ENCODE measurements around the gene RDH16.
A peak's percentile ranks its signal among the peaks of the same experiment; 100 is the strongest.

Gene RDH16, protein sequence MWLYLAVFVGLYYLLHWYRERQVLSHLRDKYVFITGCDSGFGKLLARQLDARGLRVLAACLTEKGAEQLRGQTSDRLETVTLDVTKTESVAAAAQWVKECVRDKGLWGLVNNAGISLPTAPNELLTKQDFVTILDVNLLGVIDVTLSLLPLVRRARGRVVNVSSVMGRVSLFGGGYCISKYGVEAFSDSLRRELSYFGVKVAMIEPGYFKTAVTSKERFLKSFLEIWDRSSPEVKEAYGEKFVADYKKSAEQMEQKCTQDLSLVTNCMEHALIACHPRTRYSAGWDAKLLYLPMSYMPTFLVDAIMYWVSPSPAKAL

DNA sequence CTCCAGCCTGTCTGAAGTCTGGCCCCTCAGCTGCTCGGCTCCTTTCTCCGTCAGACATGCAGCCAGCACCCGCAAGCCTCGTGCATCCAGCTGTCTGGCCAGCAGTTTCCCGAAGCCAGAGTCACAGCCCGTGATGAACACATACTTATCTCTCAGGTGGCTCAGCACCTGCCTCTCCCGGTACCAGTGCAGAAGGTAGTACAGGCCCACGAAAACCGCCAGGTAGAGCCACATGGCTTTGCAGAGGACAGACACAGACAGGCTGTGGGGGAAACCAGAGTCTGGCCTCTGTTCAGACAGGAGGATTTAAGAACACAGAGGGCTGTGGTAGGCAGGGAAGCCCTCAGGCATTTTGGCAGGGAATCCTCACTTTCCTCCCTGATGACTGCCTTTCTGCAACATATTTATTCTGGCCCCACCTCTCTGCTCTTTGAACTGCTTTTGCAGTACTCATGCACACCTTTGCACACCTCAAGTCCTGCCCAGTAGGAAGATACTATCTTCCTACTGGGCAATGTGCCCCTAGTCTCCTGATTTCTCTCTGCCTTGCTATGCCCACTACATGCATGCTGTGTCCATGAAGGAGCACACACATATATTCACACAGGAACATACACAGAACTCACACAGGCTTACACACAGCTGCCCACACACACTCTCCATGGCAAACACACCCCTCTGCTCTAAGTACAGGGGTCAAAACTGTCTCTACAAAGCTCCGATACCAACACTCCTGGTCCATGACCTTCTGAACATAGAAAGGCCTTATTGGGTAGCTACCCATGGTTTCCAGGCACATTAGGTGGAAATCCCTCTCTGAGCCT, at the start of gene RDH16:
TSS of gene RDH16 (minus strand) at position 380 of the 824 bp plus-strand sequence. CDS start at position 234, 146 bp downstream.
- DNase-seq: no peak

DNA sequence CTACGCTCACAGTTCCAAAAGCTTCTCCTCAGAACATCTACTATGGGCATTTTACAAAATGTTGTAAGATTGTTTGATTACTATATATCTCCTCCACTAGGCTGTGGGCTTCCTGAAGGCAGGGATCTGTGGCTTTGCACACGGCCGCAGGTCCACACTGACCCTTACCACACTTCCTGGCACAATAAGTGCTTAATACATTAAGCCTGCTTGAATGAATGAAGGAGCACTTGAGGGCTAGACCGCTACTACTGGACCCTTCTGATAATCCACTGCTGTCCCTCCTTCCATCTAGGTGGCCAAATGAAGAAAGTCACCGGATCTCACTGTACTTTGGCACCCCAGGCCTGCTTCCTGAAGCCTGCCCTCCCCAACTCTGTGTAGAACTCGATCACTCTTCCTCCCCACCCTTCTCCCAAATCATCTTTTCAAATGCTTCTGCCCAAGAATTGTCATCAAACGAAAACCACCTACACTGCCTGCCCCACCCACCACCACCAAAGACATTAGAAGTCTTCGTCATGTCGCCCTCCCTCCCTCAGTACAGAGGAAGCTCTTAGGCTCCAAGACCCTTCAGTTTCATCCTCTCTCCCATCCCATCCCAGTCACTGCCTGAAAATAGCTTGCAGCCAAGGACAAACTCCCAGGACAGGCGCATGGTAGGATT, 49.5 kb upstream of the RDH16 start:
- no peak for DNase-seq

DNA sequence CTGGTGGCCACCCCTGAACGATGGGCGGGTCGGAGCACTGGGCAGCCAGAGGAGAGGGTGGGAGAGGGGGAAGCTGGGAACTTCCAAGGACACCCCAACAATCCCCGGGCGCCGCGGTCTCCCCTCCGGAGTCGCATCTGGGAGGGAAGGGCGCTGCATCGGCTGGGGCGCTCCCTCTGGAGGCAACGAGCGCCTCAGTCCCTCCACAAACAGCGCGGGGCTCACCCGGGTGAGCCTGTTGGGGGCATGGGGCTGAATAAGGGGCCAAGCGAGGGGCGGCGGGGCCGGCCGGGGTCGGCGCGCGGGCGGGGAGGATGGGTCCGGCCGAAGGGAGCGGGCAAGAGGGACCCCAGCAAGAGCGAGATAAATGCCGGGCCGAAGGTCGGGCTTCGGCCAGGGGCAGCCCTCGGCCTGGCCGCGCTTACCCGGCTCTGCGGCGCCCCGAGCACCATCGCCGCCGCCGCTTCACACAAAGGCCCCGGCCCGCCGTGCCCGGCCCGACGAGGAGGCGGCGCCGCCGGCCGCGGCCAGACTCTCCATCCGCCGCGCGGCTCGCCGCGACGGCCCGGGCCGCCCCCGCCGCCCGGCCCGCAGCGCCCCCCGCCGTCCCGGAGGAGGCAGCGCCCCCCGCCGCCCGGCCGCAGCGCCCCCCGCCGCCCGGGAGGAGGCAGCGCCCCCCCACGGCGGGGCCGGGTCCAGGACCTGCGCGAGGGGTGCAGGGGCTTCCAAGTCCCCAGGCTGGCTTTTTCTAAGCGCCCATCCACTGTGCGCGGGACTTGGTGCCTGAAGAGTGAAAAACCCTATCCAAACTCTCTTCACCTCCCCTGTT, 48.8 kb upstream of the RDH16 start, which contains the start of gene ZBTB39:
TSS of gene ZBTB39 (minus strand) at position 567 of the 829 bp plus-strand sequence. CDS start 1,629 bp downstream, outside the sequence.
- DNase-seq: peak; percentile 28 to 64

DNA sequence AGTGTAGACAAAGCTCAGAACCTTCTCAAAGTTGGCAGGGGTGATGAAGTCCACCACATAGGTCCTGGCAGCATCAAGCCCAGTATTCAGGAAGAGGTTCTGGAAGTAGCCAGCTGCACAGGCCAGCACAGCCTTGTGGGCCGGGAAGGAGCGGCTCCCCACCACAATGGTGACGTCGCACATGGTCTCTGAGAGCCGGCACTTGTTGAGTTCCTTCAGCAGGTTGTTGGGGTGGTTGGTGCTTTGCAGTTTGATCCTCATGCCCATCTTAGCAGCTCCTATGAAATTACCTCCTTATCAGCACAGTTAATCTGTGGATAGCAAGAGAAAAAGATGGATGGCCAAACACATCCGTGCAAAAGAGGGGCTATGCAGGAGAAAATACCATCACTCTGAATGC, 47.2 kb upstream of the RDH16 start:
- DNase-seq: no peak

DNA sequence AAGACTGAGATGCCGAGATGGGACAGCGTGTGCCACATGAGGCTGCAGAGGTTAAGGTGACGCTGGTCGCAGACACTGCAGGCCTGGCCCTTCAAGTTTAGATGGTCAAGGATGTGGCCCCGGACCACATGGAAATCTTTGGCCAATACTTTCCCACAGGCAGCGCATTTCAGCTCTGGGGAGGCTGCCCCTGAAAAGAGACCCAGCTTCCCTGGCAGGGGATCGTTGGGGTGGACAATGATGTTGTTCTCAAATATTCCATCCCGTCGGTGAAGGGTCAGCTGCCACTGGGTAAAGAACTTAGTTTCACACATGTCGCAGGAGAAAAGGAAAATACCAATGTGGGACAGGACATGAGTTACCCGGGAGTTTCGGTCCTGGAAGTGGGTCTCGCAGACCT, 46.0 kb upstream of the RDH16 start:
- DNase-seq: no peak

DNA sequence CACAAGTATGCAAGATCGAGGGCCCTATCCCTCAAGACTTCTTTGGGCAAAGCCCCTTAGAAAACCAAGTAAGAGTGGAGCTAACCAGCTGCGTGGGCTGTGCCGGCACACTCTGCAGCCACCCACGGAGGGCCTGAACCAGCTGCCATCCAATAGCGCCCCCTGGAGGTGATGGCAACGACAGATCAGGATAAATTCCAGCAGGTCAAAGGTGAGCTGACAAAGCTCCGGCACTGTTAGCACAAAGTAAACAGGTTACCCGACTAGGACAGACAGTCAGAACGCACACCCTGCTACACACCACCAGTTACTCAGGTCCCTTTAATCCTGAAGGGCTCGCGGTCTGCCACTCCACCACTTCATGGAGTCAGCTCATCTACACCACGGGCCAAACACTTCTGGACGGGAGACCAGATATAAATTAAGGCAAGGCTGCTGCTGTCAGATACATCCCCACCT, 44.1 kb upstream of the RDH16 start:
- peak in 1 of 2 experiments; percentile 31 for DNase-seq

DNA sequence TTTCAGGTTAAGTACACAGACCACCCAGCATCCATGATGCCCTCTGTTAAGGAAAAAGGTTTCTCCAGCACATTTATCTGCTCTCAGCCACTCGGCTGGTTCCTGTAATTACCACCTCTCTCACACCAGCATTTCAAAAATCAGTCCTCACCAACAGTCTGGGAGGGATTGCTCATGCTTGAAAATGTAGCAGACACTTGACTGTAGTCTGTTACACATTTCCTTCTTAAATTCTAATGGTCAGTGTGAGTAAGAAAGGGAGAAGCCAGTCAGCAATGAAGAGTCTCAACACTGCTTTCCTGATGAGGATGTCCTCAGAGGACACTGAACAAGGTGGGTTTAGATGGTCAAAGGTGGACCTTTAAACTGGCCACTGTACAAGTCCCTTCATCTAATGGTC, 43.0 kb upstream of the RDH16 start:
- DNase-seq: no peak

DNA sequence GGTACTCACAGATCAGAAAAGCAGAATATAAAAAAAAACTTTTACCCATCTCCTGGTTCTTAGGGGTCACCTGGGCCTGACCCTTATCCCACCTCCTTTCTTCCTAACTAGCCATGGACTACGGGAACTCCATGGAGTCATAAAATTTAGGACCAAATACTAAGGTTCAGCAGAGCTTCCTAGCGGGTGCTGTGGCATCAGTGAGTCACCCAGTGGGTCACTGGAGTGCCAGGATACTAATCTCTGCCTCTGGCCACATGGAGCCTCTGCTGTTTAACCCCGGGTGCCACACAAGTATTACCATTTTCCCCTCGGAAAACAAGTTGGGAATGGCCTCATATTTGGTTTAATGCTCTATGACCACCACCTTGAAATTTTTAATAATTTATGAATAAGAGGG, 42.0 kb upstream of the RDH16 start:
- no peak for DNase-seq

DNA sequence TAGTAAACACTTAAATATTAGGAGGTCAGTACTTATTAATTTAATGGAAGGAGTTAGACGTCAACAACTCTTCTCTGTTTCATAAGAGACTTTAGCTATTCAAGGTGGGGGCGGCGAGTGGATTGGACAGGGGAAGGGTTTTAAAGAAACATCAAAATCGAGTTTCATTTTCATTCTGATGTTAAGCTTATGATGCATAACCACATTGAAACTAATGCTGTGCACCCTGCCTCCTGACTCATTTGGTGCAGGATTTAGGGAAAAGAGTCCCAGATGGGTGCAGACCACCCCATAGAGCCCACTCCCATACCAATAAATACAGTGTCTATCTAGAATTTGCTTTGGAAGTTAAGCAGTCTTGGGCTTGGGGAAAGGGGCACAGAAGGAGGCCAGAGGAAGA, 41.6 kb upstream of the RDH16 start:
- no peak for DNase-seq

DNA sequence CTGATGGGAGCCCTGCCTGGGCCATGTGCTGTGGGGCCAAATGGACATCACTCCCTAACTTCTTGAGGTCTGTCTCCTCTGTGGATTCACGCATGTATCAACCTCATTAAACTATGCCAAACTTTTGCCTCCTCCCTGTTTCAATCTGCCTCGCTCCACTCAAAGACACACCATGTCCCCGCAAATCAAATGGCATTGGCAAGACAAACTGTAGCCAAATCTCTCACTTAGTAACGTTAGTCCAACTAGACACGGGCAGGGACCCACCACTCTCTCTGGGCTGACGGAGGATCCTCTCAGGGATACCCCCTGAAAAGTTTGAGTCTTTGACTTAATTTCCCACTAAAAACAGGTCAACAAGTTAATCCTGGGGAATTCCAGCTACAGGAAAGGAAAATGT, 40.9 kb upstream of the RDH16 start:
- no peak for DNase-seq

DNA sequence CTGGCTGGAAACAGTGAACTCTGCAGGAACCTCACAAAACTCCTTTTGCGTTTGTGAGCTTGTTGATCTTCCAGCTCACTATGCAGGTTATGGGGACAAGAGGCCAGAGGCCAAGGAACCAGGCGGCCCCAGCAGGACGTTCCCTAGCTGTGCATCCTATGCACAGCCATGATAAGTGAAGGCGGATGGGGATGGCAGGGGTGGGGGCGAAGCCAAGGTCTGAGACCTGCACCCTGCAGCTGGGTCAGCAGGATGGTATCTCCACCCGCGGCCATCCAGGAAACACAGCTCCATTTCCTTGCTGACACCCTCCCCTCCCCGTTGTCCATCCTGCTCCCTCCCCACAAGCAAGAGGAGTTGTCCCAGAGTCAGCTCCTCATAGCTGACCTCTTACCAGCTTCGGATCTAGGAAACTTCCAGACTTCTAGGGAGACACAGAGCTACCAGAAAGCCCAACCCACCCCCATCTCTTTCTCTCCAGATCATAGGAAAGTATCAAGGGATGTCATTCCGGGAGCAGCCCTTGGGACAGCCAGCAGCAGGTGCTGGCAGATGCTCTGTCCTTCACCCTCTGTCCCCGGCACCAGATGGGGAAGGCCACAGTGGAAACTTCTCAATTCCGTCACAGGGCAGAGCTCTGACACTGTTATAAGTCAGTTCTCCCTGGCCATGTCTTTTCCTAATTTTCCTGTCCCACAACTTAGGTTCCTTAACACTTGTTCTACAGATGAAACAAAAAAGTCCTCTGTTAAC, 39.6 kb upstream of the RDH16 start:
- no peak for DNase-seq

DNA sequence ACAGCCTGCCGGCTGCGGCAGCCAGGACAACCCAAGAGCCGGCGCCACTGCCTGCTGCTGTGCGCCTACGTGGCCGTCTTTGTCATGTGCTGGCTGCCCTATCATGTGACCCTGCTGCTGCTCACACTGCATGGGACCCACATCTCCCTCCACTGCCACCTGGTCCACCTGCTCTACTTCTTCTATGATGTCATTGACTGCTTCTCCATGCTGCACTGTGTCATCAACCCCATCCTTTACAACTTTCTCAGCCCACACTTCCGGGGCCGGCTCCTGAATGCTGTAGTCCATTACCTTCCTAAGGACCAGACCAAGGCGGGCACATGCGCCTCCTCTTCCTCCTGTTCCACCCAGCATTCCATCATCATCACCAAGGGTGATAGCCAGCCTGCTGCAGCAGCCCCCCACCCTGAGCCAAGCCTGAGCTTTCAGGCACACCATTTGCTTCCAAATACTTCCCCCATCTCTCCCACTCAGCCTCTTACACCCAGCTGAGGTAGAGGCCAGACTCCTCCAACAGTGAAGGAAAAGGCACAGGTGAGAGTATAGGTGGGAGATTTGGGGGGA, 38.6 kb upstream of the RDH16 start:
- no peak for DNase-seq

DNA sequence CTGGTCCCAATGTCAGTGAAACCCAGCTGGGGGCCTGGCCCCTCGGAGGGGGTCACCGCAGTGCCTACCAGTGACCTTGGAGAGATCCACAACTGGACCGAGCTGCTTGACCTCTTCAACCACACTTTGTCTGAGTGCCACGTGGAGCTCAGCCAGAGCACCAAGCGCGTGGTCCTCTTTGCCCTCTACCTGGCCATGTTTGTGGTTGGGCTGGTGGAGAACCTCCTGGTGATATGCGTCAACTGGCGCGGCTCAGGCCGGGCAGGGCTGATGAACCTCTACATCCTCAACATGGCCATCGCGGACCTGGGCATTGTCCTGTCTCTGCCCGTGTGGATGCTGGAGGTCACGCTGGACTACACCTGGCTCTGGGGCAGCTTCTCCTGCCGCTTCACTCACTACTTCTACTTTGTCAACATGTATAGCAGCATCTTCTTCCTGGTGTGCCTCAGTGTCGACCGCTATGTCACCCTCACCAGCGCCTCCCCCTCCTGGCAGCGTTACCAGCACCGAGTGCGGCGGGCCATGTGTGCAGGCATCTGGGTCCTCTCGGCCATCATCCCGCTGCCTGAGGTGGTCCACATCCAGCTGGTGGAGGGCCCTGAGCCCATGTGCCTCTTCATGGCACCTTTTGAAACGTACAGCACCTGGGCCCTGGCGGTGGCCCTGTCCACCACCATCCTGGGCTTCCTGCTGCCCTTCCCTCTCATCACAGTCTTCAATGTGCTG, 38.0 kb upstream of the RDH16 start:
- DNase-seq: no peak

DNA sequence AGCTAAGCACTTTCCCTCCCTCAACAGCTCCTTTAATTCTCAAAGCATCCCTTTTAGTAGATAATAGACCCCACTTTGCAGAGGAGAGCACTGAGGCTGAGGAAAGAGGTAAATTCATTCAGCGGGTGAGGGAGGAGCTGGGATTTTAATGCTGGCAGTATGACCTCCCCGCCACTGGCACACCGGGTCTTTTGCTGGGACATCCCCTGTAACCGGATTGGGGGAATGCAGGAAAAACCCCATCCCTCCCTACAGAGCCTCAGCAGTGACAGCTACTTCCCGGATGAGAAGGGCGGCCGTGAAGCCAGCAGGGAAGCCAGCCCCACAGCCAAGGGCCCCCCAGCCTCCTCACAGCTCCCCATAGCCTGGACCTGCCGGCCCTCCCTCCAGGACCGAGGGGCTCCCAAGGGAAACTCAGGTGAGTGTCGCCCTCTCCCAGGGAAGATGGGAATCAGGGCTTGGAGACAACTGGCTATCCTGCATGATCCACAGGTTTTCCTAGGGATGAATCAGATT, 36.9 kb upstream of the RDH16 start:
- no peak for DNase-seq

DNA sequence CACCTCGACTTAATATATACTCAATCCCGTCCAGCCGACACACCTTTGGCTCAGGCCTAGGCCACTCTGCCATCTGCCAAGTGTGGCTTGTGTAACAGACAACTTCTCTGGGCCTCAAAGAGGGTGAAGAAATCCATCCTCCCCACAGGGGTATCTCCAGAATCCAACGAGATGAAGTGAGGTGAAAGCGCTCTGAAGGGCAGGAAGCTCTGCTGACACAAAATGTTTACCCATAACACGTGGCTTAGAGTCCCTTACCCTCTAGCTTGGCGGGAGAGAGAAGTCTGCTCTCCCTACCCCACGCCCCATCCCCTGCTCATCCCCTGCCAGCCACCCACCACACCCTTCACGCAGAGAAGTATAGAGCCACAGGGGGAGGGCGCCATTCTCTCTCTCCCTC, 35.9 kb upstream of the RDH16 start:
- DNase-seq: no peak

DNA sequence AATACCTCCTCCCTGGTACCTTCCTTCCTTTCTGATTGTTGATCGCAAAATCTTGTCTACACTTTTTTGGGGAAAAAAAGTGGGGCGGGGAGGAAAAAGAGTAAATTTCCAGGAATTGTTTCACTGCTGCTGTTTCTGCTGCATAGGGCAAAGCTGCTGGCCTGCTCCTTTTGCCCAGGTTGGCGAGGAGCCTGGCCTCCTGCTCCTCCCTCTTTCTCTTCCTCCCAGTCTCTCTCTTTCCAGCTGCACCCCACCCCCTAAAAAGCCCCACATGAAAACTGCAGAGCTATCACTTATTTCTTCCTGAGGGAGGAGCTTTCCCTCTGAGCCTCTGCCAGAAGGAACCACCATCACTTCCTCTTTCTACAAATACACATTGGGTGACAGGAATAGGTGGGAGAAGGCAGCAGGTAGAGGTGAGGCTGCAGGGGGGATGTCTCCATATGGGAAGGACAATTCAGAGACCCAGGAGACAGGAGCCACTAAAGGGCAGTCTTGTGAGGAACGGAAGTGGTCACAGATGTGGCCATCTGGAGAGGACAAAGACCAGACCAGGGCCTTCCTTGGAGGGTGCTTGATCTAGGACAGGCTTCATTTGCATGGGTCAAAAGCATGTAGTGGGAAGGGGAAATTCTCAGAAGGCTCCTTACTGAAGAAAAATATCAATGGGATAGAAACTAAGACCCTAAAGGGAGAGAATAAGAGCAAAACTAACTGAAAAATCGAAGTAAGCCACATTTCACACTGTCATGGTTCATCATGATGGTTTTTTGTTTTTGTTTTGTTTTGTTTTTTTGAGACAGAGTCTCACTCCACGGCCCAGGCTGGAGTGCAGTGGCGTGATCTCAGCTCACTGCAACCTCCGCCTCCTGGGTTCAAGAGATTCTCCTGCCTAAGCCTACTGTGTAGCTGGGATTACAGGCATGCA, 34.2 kb upstream of the RDH16 start:
- no peak for DNase-seq

DNA sequence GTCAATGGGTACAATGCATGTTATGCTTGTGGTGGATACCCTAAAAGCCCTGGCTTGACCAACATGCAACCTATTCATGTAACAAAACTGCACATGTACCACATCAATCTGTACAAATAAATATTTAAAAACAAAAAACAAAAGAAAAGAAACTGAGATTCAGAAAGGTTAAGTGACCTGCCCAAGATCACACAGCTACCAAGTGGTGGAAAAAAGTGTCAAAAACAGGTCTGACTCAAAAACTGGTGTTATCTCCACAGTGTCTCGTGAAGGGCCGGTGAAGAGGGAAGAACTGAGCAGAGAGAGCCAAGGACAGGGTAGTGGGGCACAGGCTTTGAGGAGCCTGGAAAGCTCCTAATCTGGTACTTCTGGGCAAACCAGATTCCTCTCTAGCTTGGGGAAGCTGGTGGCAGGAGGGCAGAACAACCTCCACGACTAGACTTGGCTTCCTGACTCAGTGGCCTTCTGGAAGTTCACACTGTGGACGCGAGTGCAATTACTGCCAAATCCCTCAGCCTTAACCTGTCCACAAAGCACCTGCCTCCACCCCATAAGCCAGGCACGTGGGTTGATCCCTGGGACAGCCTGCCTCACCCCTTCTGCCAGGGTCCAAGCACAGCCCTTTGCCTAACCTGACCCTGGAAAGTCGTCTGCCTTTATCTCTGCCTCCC, 33.4 kb upstream of the RDH16 start:
- no peak for DNase-seq

DNA sequence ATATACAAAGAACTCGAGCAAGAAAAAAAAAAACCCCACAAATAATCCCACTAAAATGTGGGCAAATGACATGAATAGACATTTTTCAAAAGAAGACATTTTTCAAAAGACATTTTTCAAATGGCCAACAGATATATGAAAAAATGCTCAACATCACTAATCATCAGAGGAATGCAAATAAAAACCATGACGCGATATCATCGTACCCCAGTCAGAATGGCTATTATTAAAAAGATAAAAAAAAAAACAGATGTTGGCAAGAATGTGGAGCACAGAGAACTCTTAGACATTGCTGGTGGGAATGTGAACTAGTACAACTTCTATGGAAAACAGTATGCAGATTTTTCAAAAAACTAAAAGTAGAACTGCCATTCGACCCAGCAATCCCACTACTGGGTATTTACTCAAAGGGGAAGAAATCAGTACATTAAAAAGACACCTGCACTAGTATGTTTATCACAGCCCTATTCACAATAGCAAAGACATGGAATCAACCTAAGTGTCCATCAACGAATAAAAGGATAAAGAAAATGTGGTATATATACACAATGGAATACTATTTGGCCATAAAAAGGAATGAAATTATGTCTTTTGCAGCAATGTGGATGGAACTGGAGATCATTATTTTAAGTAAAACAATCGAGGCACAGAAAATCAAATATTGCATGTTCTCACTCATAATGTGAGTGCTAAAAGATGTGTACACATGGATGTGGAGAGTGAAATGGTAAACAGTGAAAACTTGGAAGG, 32.6 kb upstream of the RDH16 start:
- DNase-seq: no peak

Data from NCI-H446 (cell line).